Right lobe of liver (tissue), 6 donors: ENCODE measurements around the gene TGFBR2. TPM values are rescaled to one million over a fixed set of nuclear protein-coding genes. Genes with fewer than 3 reads are reported as not detected.

Experiments
- ATAC-seq, 4 donors: fragments of 200-7000 bp; cut with Tn5 transposase; one replicate each; pipeline ENCODE4 v1.9.1; 2020; ENCODE audit warnings: mild to moderate bottlenecking in 4 of 4, moderate library complexity in 4 of 4
- DNase-seq, 3 donors: peaks; one replicate each; pipeline ENCODE4 v3.0.0-alpha.2; 2020
- H3K27ac ChIP-seq, 3 donors: fragments of 200-600 bp; one replicate each; pipeline ENCODE4 v1.8.0; 2022
- H3K27me3 ChIP-seq, 2 donors: fragments of 200-600 bp; one replicate each; pipeline ENCODE4 v1.8.0; 2022
- H3K36me3 ChIP-seq, 4 donors: fragments of 200-600 bp; sonication (generic) in 1 of 4; one replicate each; pipeline versions ENCODE4 v1.5.1 to v1.8.0; 2017 to 2022; ENCODE audit warnings: control low read depth in 1 of 4
- H3K4me1 ChIP-seq, 4 donors: fragments of 200-600 bp; sonication (generic) in 1 of 4; one replicate each; pipeline versions ENCODE4 v1.5.1 to v1.8.0; 2017 to 2022; ENCODE audit warnings: control low read depth in 1 of 4
- H3K4me3 ChIP-seq, 3 donors: fragments of 200-600 bp; one replicate each; pipeline ENCODE4 v1.8.0; 2022
- H3K9me3 ChIP-seq, 4 donors: fragments of 200-600 bp; sonication (generic) in 1 of 4; one replicate each; pipeline versions ENCODE4 v1.5.1 to v1.8.0; 2017 to 2022; ENCODE audit warnings: control low read depth in 1 of 4
- POLR2A ChIP-seq: fragments of 450-650 bp; IDR thresholded peaks from one replicate; pipeline ENCODE4 v1.6.1; 2017; ENCODE audit warnings: antibody characterized with exemption, mild to moderate bottlenecking
- WGBS: methylation state at CpG from one replicate; pipeline ENCODE4 v1.1.6; 2018; ENCODE audit warnings: low coverage, low lambda C conversion rate; ENCODE audit not compliant: insufficient coverage; ENCODE audit errors: missing lambda C conversion rate; 5-methylcytosine and 5-hydroxymethylcytosine counted together
- intact Hi-C, 2 donors: fragments of 100-400 bp; cut with DNase I; formaldehyde crosslinking; loops; one replicate each; pipeline versions ENCODE4 v1.11.2 to v1.14.1; 2022
- total RNA-seq, 6 experiments: library from RNA; depleted of rRNA in 2 of 6; stranded (reverse); fragments of >200 nt in 2 of 6; fragmentation: NEBNext Ultra II Directional in 3 of 6; extraction: Animal tissue kit (Norgen Biotek cat#: 25700) in 3 of 6; gene quantifications; one replicate each; pipeline versions ENCODE4 v1.1.0 to v1.2.4, GENCODE V29; 2016 to 2023
- TF ChIP-seq, protein P1 (sequence below), 4 donors: fragments of 200-600 bp in 3 of 4; fragments of 450-650 bp in 1 of 4; IDR thresholded peaks; one replicate each; pipeline versions ENCODE4 v1.5.1 to v1.8.0; 2016 to 2022; ENCODE audit warnings: antibody characterized with exemption in 4 of 4, mild to moderate bottlenecking in 2 of 4
- donor health status: DM: no; HTN: yes; CAD: no.
- donor health status: DM: no; HTN: no; CAD: no.
- donor health status: DM: no; HTN: no; CAD: no.
- donor health status: DM: no; HTN: yes; CAD: no.
- donor health status: DM: no; HTN: yes; CAD: no.

TGFBR2 gene
- total RNA-seq, 6 experiments from 2014 or later = 24.9 to 52.6 (median 45.5) TPM

DNA sequence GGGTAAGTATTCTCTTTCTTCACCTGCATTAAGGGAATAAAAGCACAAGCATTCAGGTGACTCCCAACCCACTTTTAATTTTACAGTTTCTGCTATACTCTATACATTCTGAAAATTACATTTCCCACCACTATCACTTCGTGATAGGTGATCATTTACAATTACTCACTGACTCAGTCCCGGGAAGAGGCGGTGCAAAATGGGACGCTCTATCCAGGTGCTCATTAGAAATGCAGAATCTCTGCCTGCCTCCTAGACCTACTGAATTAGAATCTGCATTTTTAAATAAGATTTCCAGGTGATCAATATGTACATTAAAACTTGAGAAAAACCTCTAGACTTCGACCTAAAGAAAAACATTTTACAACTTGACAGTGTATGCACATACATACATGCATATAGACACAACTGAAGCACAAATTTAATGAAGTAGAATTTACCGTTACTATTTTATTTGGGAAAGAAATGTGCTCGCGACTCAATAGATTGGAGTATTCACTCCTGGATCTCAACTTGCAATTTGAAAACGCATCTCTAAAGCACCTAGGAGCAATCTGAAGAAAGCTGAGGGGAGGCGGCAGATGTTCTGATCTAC, 598 bp upstream of the TGFBR2 start:
- TF ChIP-seq POLR2A = no peak
- TF ChIP-seq, protein P1, sequence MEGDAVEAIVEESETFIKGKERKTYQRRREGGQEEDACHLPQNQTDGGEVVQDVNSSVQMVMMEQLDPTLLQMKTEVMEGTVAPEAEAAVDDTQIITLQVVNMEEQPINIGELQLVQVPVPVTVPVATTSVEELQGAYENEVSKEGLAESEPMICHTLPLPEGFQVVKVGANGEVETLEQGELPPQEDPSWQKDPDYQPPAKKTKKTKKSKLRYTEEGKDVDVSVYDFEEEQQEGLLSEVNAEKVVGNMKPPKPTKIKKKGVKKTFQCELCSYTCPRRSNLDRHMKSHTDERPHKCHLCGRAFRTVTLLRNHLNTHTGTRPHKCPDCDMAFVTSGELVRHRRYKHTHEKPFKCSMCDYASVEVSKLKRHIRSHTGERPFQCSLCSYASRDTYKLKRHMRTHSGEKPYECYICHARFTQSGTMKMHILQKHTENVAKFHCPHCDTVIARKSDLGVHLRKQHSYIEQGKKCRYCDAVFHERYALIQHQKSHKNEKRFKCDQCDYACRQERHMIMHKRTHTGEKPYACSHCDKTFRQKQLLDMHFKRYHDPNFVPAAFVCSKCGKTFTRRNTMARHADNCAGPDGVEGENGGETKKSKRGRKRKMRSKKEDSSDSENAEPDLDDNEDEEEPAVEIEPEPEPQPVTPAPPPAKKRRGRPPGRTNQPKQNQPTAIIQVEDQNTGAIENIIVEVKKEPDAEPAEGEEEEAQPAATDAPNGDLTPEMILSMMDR (IDR thresholded peaks at IDR 0.05) = no peak
- no peaks in the 10 kb centered on the region for H3K36me3 ChIP-seq
- H3K4me1 ChIP-seq = peaks cover 0 to 23% (median 10%) of the 10 kb centered on the region in 4 donors
- peak overlapping the region; percentile 99 for H3K27ac ChIP-seq
- no peaks in the 10 kb centered on the region for H3K9me3 ChIP-seq
- H3K27me3 ChIP-seq = no peaks in the 10 kb centered on the region
- no peak for DNase-seq
- 16% methylated on average over 10 of the region's 10 CpGs for WGBS
- intact Hi-C loops = no loop called here
- ATAC-seq = peak in 2 of 4 donors; percentile 7 to 19
- H3K4me3 ChIP-seq = peak overlapping the region; percentile 86 to 92 (median 86)

- H3K27me3 ChIP-seq = no peaks in the 10 kb centered on the region
- WGBS = 1% methylated on average over 30 of the region's 45 CpGs
- H3K4me1 ChIP-seq = peaks cover 0 to 24% (median 12%) of the 10 kb centered on the region in 4 donors
- H3K4me3 ChIP-seq = peak overlapping the region; percentile 86 to 92 (median 86)
- TF ChIP-seq, protein P1 (IDR thresholded peaks at IDR 0.05) = no peak
- peak; percentile 43 for TF ChIP-seq POLR2A
- no peaks in the 10 kb centered on the region for H3K9me3 ChIP-seq
- peak; percentile 84 to 88 (median 84) for DNase-seq
- intact Hi-C loops = no loop called here
- no peaks in the 10 kb centered on the region for H3K36me3 ChIP-seq
- H3K27ac ChIP-seq = peak overlapping the region; percentile 99
- ATAC-seq = peak; percentile 50 to 63 (median 62)
Measured at GRCh38 chr3:30607032-30607833, 832 bp downstream of the TGFBR2 start.

DNA sequence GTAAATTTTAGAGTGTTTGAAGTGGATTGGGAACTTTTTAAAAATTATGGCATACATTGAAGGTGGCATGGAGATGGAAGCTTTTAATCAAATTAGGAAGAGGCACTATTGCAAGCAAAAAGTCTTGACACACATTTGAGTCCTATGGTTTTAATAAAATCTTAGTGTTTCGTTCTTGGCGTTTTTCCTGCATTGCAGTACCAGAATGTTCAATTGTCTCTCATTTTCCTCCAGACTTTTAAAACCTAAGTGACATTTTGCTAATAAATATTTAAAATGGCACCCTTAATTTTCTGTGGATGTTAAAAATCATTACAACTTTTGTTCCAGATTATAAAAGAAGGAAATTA, 2.2 kb downstream of the TGFBR2 start:
- Histone ChIP-seq H3K4me3 (peak overlapping the region; percentile 86 to 92 (median 86)), H3K27me3 (no peaks in the 10 kb centered on the region), H3K9me3 (no peaks in the 10 kb centered on the region), H3K27ac (peak overlapping the region; percentile 52 to 99 (median 99)), H3K36me3 (no peaks in the 10 kb centered on the region), H3K4me1 (peaks cover 0 to 29% (median 12%) of the 10 kb centered on the region in 4 donors)
- intact Hi-C loops = no loop called here
- ATAC-seq (no peak), DNase-seq (no peak)
- WGBS = 47% methylated on average over 2 of the region's 2 CpGs
- TF ChIP-seq, protein P1 (IDR thresholded peaks at IDR 0.05) = no peak
- TF ChIP-seq POLR2A = no peak

DNA sequence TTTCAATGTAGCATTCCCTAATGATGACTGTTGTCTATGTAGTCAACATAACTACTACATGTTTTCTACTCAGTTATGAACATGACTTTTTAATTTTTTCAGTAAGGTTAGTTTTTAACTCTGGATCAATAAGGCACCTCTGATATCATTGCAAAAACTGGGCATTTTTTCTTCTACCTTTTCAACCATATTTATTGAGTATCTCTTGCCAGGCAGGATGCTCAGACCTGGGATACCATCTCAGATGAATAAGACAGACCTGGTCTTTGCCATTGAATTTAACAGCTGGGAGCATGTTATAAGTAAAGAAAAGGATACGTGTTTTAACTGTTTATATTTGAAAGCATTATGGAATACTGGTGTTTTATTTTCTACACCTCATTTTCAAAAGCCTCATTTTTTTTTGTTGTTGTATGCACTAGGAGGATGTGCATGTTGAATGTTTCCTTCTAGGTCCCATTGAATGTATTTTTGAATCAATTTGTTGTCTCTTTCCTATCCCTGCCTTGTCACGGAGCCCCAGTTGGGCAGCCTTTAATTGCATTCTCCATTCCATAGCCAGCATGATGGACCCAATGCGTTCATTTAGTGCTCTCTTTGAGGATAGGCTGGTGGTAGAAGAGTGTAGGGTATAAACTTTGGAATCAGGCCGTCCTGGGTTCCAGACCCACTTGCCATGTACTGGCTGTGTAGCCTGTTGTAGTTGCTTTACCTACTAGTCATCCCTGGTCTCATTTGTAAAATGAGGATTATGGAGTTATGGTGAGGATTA, 3.7 kb downstream of the TGFBR2 start:
- Histone ChIP-seq H3K27ac (peak overlapping the region in 2 of 3 donors; percentile 52 to 99), H3K4me1 (peaks cover 0 to 33% (median 15%) of the 10 kb centered on the region in 4 donors), H3K27me3 (no peaks in the 10 kb centered on the region), H3K4me3 (no peak overlapping the region), H3K36me3 (no peaks in the 10 kb centered on the region), H3K9me3 (no peaks in the 10 kb centered on the region)
- 81% methylated on average over 4 of the region's 4 CpGs for WGBS
- ATAC-seq (no peak), DNase-seq (no peak)
- intact Hi-C loops = no loop called here
- TF ChIP-seq, protein P1 (IDR thresholded peaks at IDR 0.05) = no peak
- TF ChIP-seq POLR2A = no peak
